Hypothalamus (tissue), 51 donors: ENCODE data around the gene TNN.

ENCODE experiments used
- DNase-seq, 51 donors: peaks; one replicate each; lab custom pipeline; 2025; lab: John Stamatoyannopoulos, UW

TNN gene

DNA sequence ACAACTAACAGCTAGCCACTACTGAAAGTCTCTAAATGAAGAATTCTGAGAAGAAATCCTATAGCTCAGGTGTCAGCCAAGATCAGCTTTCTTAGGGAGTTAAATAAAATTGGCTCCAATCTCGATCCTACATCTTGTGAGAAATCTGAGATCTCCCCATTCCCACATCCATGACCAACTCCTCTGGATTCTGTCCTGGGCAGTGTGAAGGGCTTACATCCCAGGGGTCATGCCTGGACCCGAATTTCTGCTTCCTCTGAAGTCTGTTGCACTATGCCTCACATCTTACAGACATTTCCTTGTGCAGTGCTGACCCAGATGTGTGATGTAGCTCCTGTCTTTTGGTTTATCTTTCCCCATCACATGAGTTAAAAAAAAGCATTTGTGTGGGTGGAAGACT, 4.8 kb upstream of the TNN start:
- DNase-seq, result no peak

DNA sequence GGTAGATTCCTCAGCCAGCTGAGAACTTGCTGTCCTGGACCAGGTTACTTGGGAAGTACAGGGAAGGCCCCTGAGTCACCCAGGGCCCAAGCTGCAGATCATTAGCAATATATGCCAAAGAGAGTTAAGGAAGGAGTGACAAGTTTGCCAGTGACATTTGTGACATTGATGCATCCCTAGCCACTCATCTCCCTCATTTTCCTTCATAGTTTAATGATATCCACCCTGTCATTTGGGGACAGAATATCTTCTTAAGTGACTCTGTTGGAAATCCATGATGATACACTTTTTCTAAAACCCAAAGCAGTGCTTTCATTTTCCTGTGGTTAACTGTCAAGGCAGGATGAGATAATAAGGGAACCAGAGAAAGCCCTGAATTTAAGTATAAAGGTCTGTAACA, 3.2 kb downstream of the TNN start:
- DNase-seq, result no peak

DNA sequence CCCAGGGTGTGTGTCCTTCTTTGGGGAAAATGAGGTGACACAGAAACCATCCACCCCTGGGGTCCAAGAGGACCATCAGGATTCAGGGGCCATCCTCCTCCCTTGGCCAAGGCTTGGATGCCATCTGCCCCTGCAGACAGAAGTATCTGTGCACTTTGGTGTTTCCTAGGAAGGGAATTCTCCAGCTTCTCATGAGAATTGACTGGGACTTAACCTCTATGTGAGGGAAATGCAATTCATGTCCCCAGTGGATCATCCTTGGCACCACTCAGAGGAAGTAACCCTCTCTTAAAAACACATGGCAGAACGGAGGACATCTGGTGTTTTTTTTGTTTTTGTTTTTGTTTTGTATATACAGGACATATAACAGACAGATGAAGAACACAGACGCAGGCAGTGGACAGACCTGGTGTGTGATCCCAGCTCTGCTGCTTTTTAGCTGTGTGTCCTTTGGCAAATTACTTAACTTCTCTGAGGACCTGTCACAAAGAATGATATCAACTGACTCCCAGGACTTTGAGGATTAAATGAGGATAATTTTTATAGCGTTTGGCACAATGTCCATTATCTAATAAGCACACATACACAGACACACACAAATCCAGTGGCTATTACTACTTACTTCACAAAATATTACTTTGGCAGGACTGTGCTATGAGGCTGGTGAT, 3.8 kb downstream of the TNN start:
- no peak for DNase-seq

DNA sequence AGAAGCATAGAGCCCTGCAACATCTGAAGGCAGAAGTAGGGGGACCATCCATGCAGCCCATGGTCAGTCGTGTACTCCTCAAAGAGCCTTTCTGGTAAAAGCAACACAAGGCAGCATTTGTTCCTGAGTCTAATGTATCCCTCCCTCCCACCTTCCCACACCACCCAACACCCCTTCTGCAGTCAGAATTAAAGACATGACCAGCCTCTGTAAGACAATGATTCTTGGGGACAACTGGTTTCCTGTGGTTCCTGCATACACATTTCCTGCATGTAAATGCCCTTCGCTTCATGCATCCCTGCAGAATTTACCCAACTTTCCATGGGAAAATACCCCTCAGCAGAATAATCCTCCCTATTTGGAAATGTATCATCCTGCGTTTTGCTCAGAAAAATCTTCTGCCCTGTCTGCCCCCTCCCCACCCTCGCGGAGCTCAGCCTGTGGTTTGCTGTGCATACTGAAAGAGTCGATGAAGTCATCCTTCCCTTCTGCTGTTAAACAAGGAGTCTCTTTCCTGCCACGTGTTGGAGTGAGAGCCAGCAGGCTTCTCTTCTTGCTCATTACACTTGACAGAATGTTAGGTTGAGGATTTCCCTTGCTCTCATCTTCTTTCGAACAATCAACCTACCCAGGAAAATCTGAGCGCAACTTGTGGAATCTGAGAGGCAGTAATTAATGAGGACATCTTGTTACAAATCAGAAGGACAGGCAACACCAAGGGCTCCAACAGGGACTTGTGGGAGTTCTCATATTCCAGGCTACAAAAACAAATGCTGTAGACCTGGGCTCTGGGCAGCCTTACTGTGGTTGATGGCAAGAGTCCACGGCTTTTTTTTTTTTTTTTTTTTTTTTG, 4.7 kb downstream of the TNN start:
- peak in 25 of 51 donors; percentile 2 to 64 (median 11) for DNase-seq

- no peak for DNase-seq
Measured at GRCh38 chr1:175073061-175073460, 5.4 kb downstream of the TNN start.

DNA sequence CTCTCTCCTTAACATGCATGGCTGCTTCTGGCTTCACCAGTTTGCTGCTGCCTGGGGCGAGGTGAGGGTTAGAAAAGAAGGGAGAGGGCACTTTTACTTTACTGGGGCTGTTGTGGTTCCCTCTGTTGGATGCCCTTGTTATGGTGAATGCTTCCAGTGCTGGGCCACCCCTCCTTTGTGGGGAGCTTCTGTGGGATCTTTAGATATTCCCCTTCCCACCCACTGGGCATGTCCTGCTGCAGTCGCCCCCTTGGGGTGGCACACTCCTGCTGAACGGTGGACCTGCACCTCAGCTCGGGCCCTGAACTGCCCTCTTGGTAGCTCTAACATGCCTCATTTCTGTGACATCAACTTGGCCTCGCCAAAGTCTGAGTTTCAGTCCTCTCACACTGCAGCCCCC, 6.0 kb downstream of the TNN start:
- no peak for DNase-seq

DNA sequence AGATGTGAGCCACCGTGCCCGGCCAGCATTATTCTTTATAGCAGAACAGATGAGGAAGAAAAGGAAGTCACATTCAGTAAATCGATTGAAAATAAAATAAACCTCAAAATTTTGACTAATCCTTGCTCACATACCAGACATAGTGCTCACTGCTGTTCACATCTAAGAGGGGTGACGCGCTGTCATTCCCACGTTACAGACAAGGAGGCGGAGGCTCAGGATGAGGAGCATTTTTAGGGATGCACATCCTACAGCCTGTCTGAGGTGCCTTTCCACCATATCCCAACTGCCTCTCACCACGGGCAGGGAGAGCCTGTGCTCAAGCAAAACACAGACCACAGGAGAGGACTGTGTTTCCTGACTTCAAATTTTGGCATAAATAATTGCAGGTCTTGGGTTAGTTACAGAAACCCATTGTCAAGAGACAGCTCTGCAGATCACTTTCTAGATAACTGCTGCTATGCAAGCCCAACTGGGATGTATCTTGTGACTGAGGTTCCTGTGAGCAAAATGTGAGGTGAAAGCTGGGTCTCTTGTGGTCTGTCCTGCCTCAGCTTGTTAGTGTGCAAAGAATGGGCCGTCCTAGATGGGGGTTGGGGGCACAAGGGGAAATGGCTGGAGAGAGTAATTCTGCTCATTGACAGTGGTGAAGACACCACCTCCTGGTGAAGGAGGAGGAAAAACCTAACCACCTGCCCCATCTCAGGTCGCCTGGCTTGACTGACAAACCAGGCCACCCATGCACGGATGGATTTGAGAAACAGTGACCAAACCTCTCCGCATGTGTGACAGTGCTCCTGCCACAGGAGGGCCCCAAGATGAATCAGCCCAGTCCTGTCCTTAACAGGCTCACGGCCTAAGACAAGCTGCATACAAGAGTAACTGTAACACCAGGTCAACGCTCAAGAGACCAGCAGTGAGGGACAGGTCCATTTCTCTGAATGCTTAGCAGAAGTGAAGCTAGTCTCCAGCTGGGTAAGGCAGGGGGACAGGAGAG, 8.2 kb downstream of the TNN start:
- no peak for DNase-seq

DNA sequence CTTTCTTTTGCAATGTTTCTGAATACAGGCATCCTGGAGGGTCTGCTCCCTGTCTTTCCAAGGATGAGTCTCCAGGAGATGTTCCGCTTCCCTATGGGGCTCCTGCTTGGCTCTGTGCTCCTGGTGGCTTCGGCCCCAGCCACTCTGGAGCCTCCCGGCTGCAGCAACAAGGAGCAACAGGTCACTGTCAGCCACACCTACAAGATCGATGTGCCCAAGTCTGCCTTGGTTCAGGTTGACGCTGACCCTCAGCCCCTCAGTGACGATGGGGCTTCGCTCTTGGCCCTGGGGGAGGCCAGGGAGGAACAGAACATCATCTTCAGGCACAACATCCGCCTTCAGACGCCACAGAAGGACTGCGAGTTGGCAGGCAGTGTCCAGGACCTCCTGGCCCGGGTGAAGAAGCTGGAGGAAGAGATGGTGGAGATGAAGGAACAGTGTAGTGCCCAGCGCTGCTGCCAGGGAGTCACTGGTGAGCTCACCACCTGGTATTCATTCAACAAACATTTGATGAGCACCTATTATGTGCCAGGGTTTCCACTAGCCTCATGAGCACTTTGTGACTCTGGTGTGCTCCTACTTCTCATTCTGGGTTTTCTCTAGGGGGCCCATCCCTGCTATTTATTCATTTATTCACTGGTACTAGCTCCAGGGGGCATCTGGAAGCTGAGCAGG, 9.9 kb downstream of the TNN start:
- DNase-seq, result no peak

- DNase-seq, result no peak
Measured at GRCh38 chr1:175078629-175079028, 11.0 kb downstream of the TNN start.

GRCh38 chr1:175079338-175079737, 11.7 kb downstream of the TNN start:
- DNase-seq, result no peak

GRCh38 chr1:175080030-175080429, 12.4 kb downstream of the TNN start:
- no peak for DNase-seq

- DNase-seq, result no peak
Measured at GRCh38 chr1:175081983-175082382, 14.3 kb downstream of the TNN start.

DNA sequence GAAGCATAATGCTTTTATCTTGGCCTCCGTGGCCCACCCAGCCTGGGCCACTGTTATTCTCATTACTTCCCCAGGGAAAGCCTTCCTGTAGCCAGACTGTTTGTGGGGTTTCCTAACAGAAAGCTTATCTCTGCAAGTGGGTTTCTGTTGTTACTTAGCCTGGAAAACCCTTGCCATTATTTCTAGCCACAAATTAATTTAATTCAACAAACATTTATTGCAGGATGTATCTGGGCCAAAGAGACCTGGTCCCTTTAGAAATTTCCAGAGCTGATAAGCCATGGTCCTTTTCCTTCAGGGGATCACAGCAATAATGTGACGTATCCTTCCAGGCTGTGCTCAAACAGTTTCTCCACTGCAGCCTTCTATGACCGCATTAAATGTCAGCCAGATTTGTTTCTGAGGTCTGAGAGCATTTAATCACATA, 20.9 kb downstream of the TNN start:
- DNase-seq, result no peak

DNA sequence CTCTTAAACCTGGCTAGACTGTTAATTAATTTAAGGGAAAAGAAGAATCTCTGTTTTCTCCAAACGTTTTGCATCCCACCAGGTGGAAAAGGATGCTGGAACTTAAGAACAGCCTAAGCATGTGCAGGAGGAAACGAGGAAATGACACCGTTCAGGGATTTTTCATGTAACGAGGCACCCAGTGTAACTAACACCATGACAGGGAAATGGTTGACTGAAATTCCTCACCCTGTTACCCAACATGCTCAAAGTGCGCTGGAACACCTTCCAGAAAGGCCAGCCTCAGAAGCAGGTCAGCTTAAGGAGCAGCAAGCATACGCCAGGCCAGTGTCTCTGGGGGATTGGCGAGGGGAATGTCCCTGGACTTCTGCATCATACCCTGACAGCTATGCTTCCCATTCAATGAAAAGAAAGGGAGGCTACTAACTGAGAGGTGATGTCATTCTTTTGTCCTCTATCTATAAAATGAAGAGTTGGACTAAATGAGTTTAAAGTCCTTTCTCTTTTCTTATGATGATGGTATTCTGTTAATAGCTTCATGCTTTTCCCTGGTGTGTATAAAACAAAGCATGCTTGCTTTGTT, 21.6 kb downstream of the TNN start:
- no peak for DNase-seq

- no peak for DNase-seq
Measured at GRCh38 chr1:175090780-175091179, 23.1 kb downstream of the TNN start.

- no peak for DNase-seq
Measured at GRCh38 chr1:175094626-175095025, 27.0 kb downstream of the TNN start.

DNA sequence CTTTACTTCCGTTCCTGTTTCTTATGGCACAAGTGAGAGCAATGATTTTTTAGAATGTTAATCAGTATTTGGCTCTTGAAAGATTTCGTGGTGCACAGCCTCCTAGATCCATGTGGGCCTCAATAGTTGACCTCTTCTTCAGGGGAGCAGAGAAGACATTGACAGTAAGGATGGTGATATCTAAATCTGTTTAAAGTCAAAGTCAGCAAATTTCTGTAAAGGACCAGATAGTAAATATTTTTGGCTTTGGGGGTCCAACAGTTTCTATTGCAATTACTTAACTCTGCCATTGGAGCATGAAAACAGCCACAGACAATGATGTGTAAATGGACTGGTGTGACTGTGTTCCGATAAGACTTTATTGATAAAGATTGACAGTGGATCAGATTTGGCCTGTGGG, 27.4 kb downstream of the TNN start:
- DNase-seq, result no peak

GRCh38 chr1:175095978-175096607, 28.5 kb downstream of the TNN start:
- no peak for DNase-seq

DNA sequence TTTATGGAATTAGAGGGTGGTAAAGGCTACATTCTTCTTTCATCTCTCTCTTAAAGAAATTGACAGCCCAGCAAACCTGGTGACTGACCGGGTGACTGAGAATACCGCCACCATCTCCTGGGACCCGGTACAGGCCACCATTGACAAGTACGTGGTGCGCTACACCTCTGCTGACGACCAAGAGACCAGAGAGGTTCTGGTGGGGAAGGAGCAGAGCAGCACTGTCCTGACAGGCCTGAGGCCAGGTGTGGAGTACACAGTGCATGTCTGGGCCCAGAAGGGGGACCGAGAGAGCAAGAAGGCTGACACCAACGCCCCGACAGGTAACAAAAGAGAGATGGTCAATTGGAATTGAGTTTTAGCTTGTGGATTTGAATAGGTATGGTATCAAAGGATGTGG, 29.7 kb downstream of the TNN start:
- DNase-seq, result no peak

- no peak for DNase-seq
Measured at GRCh38 chr1:175099916-175100315, 32.3 kb downstream of the TNN start.
